GM21526 (cell line): Measurements from ENCODE around the gene LHPP.

Source experiments
- ATAC-seq: cut with Tn5 transposase; IDR thresholded peaks from one replicate; pipeline ENCODE4 v1.9.1; 2021; ENCODE audit warnings: moderate library complexity; ENCODE audit not compliant: unreplicated experiment, low FRiP score

Gene LHPP

GRCh38 chr10:124447751-124448466 lies 13.7 kb upstream of the LHPP start:
- no peak for ATAC-seq

GRCh38 chr10:124448696-124449169 lies 12.9 kb upstream of the LHPP start:
- no peak for ATAC-seq

DNA sequence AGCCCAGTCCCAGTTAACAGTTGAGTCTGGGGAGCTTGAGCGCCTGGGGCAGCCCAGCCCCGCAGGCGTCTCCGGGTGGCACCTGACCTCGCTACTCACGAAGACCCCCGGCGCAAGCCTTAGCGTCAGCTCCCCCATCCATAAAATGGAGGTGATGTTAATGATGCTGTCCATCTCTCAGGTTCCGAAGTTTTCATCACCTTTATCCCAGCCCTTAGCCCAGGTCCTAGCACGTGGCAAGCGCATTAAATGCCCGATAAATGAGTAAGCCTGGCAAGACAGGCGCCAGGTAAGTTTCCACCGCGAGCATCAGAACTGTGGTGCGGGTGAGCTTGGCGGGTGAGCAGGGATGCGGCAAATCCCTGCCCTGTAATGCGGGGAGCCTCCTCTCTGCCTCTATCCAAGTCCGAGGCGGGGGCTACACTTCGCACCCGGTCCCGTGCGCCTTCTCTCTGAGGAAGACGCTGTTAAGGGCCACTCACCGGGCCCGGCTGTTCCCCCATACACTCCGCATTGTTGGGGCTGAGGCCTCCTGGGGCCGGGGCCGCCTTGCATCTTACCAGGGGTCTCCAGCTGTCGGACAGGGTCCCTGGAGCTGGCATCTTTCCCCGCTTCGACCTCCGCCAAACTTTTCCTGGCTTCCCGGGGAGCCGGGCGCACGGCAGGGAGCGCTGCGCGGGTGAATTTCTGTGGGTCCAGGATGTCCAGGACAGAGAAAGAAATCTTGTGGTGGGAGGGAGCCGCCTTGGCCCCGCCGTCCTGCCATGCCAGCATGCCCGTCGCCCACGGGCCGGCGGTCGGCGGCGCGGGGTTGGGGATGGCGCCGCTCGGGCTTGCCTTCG lies 12.2 kb upstream of the LHPP start:
- ATAC-seq: no peak

GRCh38 chr10:124450012-124450782 lies 11.4 kb upstream of the LHPP start, which contains the start of gene NKX1-2:
TSS of gene NKX1-2 (minus strand) at chr10:124450035. CDS start at chr10:124449943, 92 bp downstream.
- ATAC-seq: no peak

GRCh38 chr10:124450783-124451057 lies 10.9 kb upstream of the LHPP start:
- no peak for ATAC-seq

DNA sequence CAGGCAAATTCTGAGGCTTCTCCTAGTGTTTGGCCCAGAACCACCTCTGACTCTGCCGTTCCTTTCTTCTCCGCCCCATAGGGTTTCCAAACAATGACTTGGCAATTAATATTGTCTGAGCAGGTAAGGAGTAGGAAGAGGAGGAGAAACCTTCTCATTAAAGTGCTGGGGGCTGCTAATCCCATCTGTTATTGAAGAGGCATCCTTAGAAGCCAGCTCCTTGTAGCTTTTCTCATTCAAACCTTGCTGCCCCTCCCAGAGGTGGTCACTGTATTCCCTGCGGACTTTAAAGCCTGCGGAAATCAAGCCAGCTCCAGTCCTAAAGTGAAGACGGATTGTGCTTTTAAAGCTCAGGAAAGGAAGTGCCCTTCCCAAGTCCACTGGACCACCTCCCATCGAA lies 10.3 kb upstream of the LHPP start:
- no peak for ATAC-seq

DNA sequence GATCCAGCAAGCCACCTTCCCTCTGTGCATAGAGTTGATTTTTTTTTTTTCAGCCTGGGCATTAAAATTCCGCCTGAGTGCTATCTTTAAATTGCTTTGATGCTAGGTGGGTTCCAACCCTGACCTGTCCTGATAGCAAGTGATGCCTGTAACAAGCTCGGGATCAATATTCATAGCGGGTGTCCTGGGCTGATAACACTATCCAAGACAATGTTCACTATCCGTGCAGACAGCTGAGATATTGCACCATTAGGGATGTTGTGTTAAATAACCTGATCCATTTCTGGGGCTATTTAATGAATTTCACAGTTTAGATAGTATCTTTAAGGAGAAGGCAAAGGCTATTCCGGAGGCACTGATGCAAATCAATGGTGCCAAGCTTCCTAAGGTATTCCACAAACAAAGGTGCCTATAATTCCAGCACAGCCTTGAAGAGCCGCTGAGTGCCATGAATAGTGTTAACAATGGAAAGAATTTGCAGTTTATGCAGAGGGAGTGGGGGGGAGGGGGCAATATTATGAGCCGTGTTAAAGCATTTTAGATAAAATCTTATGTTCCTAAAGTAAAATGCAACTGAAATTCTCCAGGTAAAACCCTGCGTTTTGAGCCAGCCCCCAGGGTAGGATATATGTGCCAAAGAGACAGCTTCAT lies 7.5 kb upstream of the LHPP start:
- no peak for ATAC-seq

DNA sequence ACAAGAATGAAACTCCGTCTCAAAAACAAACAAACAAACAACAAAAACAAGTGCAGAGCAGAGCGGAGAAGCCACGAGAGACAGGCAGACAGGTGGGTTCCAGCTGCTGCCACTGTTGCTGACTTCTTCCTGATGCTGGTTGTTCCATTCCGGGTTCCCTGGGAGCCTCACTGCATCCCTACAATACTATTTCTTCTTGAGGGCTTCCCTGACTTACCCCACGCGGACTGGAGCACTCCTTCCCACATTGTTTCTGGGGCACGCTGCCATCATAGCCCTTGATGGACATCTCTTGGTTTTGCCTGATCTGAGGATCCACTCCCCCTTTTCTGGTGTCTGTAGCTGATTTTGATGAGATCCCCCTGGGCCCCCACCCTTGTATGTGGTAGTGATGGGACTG lies 6.2 kb upstream of the LHPP start:
- ATAC-seq: no peak

- ATAC-seq: no peak
Measured at GRCh38 chr10:124458473-124458872, 3.1 kb upstream of the LHPP start.

DNA sequence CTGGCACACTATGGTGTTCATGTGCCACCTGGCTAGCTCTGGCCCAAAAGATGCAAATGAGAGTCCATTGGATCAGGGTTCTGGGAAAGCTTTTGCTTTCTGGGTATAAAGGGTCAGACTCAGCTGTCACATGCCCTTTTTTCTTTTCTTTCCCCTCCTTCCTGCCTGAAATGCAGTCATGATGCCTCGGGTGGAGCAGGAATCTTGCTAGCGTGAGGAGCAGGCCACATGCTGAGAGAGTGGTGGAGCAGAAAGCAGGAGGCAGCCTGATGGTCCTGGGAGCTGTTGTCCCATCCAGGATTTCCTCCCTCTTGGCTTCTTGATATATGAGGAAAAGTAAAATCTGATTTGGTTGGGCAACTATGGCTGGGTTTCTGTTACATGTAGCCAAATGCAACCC lies 2.7 kb upstream of the LHPP start:
- no peak for ATAC-seq

- ATAC-seq: no peak
Measured at GRCh38 chr10:124459395-124459794, 2.2 kb upstream of the LHPP start.

- ATAC-seq: no peak
Measured at GRCh38 chr10:124460144-124460543, 1.5 kb upstream of the LHPP start.

GRCh38 chr10:124462348-124462695 lies 699 bp downstream of the LHPP start:
- ATAC-seq: no peak

- ATAC-seq: no peak
Measured at GRCh38 chr10:124464028-124464965, 2.7 kb downstream of the LHPP start.

DNA sequence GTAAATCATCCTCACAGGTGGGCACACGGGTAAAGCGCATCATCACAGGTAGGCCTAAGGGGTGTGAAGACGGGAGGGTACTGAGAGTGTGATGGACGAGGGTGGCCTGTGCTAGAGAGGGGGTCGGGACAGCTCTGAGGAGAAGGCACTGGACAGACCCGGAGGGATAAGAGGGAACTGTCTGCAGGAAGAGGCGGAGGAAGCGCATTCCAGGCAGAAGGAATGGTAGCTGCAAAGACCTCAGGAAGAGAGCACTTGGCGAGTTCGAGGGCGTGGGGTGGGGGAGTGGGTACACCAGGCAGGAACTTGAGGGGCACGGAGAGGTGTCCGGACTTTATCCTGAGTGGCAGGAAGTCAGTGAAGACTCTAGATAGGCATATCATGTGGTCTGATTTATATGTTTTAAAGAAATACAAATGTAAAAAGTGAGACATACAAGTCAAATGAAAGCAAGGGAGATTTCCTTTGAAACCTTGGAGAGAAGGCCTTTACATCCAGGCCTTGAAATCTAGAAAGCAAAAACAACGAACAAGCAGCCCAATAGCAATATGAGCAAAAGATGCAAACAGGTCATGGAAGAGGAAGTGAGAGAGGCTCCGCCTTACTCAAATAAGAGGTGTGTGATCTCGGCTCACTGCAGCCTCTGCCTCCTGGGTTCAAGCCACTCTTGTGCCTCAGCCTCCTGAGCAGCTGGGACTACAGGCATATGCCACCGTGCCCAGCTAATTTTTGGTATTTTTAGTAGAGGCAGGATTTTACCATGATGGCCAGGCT lies 3.6 kb downstream of the LHPP start:
- peak; percentile 43 for ATAC-seq

- no peak for ATAC-seq
Measured at GRCh38 chr10:124465777-124466488, 4.3 kb downstream of the LHPP start.

GRCh38 chr10:124467165-124467564 lies 5.5 kb downstream of the LHPP start:
- ATAC-seq: no peak

DNA sequence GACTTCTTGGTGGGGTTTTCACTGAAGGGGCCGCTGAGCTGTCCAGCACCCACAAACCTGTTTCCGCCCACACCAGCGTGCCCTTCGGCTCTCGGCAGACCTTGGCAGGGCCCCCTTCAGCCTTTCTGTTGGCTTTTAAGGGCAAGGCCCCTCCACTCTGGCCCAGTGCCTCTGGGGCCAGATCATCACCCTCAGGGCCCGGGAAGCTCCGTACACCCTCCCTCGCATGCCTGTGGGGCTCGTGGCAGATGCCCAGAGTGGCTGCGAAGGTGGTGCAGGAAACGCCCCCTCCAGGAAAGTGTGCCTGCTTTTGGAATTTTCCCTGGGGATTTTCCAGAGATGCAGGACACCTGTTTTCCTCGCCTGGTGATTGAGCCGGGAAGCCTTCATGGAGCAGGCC lies 7.0 kb downstream of the LHPP start:
- ATAC-seq: no peak
